Neural progenitor cell (in vitro differentiated cells): ENCODE measurements around the gene DOCK9. TPM values are rescaled to one million over a fixed set of nuclear protein-coding genes. Genes with fewer than 3 reads are reported as not detected.

Source experiments
- DNase-seq: peaks from one replicate; pipeline ENCODE4 v3.0.0-alpha.2; 2016; ENCODE audit warnings: low spot score
- H2AFZ ChIP-seq: fragments of 200-600 bp; sonication (generic); replicated peaks from 2 replicates; pipeline ENCODE4 v1.6.1; 2016; ENCODE audit warnings: antibody characterized with exemption
- H3F3A ChIP-seq: fragments of 200-600 bp; sonication (generic); 2 replicates; pipeline ENCODE4 v1.6.1; 2016; ENCODE audit warnings: antibody characterized with exemption, low read depth
- H3K27ac ChIP-seq: fragments of 200-600 bp; sonication (generic); 2 replicates; pipeline ENCODE4 v1.5.1; 2016; ENCODE audit warnings: mild to moderate bottlenecking
- H3K27me3 ChIP-seq: fragments of 200-600 bp; sonication (generic); 2 replicates; pipeline ENCODE4 v1.6.1; 2016; ENCODE audit warnings: mild to moderate bottlenecking, moderate library complexity
- H3K36me3 ChIP-seq: fragments of 200-600 bp; sonication (generic); 2 replicates; pipeline ENCODE4 v1.5.1; 2016
- H3K4me1 ChIP-seq: fragments of 200-600 bp; sonication (generic); 2 replicates; pipeline ENCODE4 v1.6.1; 2016; ENCODE audit warnings: mixed run types
- H3K4me2 ChIP-seq: fragments of 200-600 bp; sonication (generic); 2 replicates; pipeline ENCODE4 v1.6.1; 2016
- H3K4me3 ChIP-seq: fragments of 200-600 bp; sonication (generic); 2 replicates; pipeline ENCODE4 v1.5.1; 2016
- H3K79me2 ChIP-seq: fragments of 200-600 bp; sonication (generic); 2 replicates; pipeline ENCODE4 v1.6.1; 2016; ENCODE audit warnings: low read depth
- H3K9ac ChIP-seq: fragments of 200-600 bp; sonication (generic); 2 replicates; pipeline ENCODE4 v1.6.1; 2016
- H3K9me3 ChIP-seq: fragments of 200-600 bp; sonication (generic); 2 replicates; pipeline ENCODE4 v1.5.1; 2016; ENCODE audit warnings: low read depth
- H4K20me1 ChIP-seq: fragments of 200-600 bp; sonication (generic); 2 replicates; pipeline ENCODE4 v1.6.1; 2016; ENCODE audit warnings: low read depth
- H3K27ac Mint-ChIP-seq: 3 replicates; pipeline ENCODE4 v1.8.0; 2021; ENCODE audit warnings: mixed read lengths
- H3K27me3 Mint-ChIP-seq: 2 replicates; pipeline ENCODE4 v1.8.0; 2022; ENCODE audit warnings: low read depth, mild to moderate bottlenecking, inconsistent platforms, moderate library complexity, mixed read lengths; ENCODE audit not compliant: insufficient read depth
- H3K36me3 Mint-ChIP-seq: 3 replicates; pipeline ENCODE4 v1.8.0; 2021; ENCODE audit warnings: mixed read lengths
- H3K4me1 Mint-ChIP-seq: 3 replicates; pipeline ENCODE4 v1.8.0; 2021; ENCODE audit warnings: mixed read lengths
- H3K4me3 Mint-ChIP-seq: 3 replicates; pipeline ENCODE4 v1.8.0; 2021; ENCODE audit warnings: mild to moderate bottlenecking, moderate library complexity, mixed read lengths
- H3K9me3 Mint-ChIP-seq: 3 replicates; pipeline ENCODE4 v1.8.0; 2020; ENCODE audit warnings: mixed read lengths
- EZH2 ChIP-seq: fragments of 200-600 bp; sonication (generic); IDR thresholded peaks from 2 replicates; pipeline ENCODE4 v1.6.1; 2017; ENCODE audit warnings: antibody characterized with exemption, mild to moderate bottlenecking, moderate library complexity
- EZH2phosphoT487 ChIP-seq: fragments of 200-600 bp; sonication (generic); IDR thresholded peaks from 2 replicates; pipeline ENCODE4 v1.6.1; 2017; ENCODE audit warnings: antibody characterized with exemption
- total RNA-seq: library from RNA; depleted of rRNA; stranded (reverse); fragments of >200 nt; gene quantifications from 2 replicates; pipeline ENCODE4 v1.2.3, GENCODE V29; 2015; ENCODE audit warnings: low replicate concordance
- TF ChIP-seq, protein P1 (sequence below): fragments of 200-600 bp; sonication (generic); IDR thresholded peaks from 2 replicates; pipeline ENCODE4 v1.5.1; 2017; ENCODE audit warnings: antibody characterized with exemption, mild to moderate bottlenecking

DOCK9 gene
- total RNA-seq, 1 donor from 2014 or later: 16.6 TPM

DNA sequence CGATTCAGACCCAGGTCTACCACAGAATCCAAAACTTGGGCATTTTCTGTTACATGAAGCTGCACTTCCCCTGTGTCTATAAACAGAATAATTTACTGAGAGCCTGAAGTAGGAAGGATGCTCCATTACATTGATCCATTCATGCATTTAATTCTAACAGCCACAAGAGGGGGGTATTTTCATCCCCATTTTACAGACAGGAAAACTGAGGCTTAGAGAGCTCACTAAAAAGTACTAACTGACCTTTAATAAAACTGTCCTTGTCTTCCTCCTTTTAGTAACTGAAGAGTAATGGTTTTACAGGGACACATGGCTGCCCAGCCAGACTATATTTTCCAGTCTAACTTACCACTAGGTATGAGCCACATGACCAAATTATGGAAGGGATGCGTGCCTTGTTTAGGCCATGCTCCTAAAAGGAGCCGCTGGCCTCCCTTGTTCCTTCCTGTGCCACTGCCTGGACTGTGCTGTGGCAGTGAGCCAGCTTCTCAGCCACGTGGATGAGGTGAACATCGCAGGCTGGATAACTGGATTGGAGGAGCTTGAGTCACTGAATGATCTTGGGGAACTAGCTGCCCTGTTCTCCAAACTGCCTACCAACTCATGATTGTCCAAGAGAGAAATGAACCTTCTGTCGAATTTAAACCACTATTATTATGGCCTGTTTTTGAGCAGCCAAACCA is 108.3 kb downstream of the DOCK9 start:
- H3K4me2 ChIP-seq: no peak overlapping the region
- H3K36me3 Mint-ChIP-seq: peaks cover 9% of the 10 kb centered on the region
- H4K20me1 ChIP-seq: no peaks in the 10 kb centered on the region
- no peaks in the 10 kb centered on the region for H3K9me3 ChIP-seq
- no peaks in the 10 kb centered on the region for H3K36me3 ChIP-seq
- H3K4me3 Mint-ChIP-seq: no peak overlapping the region
- H3K9me3 Mint-ChIP-seq: peaks cover 13% of the 10 kb centered on the region
- no peaks in the 10 kb centered on the region for H3K4me1 ChIP-seq
- peaks cover 3% of the 10 kb centered on the region for H3K27me3 Mint-ChIP-seq
- H3K4me3 ChIP-seq: no peak overlapping the region
- TF ChIP-seq, protein P1, sequence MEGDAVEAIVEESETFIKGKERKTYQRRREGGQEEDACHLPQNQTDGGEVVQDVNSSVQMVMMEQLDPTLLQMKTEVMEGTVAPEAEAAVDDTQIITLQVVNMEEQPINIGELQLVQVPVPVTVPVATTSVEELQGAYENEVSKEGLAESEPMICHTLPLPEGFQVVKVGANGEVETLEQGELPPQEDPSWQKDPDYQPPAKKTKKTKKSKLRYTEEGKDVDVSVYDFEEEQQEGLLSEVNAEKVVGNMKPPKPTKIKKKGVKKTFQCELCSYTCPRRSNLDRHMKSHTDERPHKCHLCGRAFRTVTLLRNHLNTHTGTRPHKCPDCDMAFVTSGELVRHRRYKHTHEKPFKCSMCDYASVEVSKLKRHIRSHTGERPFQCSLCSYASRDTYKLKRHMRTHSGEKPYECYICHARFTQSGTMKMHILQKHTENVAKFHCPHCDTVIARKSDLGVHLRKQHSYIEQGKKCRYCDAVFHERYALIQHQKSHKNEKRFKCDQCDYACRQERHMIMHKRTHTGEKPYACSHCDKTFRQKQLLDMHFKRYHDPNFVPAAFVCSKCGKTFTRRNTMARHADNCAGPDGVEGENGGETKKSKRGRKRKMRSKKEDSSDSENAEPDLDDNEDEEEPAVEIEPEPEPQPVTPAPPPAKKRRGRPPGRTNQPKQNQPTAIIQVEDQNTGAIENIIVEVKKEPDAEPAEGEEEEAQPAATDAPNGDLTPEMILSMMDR: peak; percentile 36
- TF ChIP-seq EZH2phosphoT487 (no peak), EZH2 (no peak)
- H3K79me2 ChIP-seq: no peaks in the 10 kb centered on the region
- H3K27ac ChIP-seq: no peak overlapping the region
- no peak overlapping the region for H2AFZ ChIP-seq
- no peak overlapping the region for H3K9ac ChIP-seq
- no peak overlapping the region for H3K27ac Mint-ChIP-seq
- H3K27me3 ChIP-seq: no peaks in the 10 kb centered on the region
- no peaks in the 10 kb centered on the region for H3F3A ChIP-seq
- H3K4me1 Mint-ChIP-seq: no peaks in the 10 kb centered on the region
- DNase-seq: no peak

DNA sequence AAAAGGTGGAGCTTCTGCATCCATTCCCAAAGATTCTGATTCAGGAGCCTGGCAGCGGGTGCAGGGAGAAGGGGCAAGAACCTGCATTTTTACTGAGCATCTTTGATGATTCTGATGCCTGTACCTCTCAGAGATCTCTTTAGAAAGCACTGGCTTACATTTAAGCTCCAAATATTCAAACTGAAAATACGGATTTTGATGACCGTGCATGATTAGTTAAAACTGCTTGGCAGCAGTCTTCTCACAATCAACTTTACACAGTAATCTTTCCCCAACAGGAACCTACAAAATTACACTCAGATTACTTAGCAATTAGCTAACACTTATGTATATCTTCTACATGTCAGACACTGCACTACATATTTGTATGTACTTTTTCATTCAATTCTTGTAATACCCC is 108.9 kb downstream of the DOCK9 start:
- peaks cover 4% of the 10 kb centered on the region for H3K27me3 Mint-ChIP-seq

DNA sequence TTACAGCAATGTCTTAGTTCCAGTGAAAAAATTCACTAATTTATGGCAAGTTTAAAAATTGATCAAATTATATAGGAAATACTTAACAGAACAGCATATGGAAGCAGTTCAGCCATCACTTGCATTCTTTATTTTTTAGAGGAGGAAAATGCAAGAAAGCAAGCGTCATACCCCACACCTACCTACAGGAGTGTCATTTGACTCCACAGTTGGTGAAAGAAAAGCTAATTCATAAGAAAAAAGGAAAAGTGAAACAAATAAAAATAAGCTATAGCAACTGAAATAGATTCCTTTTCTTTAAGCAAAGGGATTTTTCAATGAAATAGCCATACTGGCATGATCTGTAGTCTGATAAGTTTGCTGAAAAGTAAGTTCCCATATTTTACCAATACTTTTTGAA is 111.0 kb downstream of the DOCK9 start:
- H3K36me3 ChIP-seq: no peaks in the 10 kb centered on the region
- peaks cover 8% of the 10 kb centered on the region for H3K36me3 Mint-ChIP-seq

More for the DNA sequence above, 108.9 kb downstream of the DOCK9 start:
- TF ChIP-seq EZH2phosphoT487 (no peak), EZH2 (no peak)
- TF ChIP-seq, protein P1: no peak
- peaks cover 9% of the 10 kb centered on the region for H3K36me3 Mint-ChIP-seq
- Histone ChIP-seq H3K36me3 (no peaks in the 10 kb centered on the region), H3K4me2 (no peak overlapping the region), H3K4me1 (no peaks in the 10 kb centered on the region), H2AFZ (no peak overlapping the region), H3K79me2 (no peaks in the 10 kb centered on the region), H4K20me1 (no peaks in the 10 kb centered on the region), H3K4me3 (no peak overlapping the region), H3K27me3 (no peaks in the 10 kb centered on the region), H3K9me3 (no peaks in the 10 kb centered on the region), H3F3A (no peaks in the 10 kb centered on the region), H3K9ac (no peak overlapping the region), H3K27ac (no peak overlapping the region)
- peaks cover 11% of the 10 kb centered on the region for H3K9me3 Mint-ChIP-seq
- DNase-seq: no peak
- H3K27ac Mint-ChIP-seq: no peak overlapping the region
- H3K4me3 Mint-ChIP-seq: no peak overlapping the region
- H3K4me1 Mint-ChIP-seq: no peaks in the 10 kb centered on the region

More for the DNA sequence above, 111.0 kb downstream of the DOCK9 start:
- no peaks in the 10 kb centered on the region for H3K27me3 ChIP-seq
- H3K27me3 Mint-ChIP-seq: peaks cover 3% of the 10 kb centered on the region
- peaks cover 3% of the 10 kb centered on the region for H3K9me3 Mint-ChIP-seq
- H3K79me2 ChIP-seq: no peaks in the 10 kb centered on the region
- no peak overlapping the region for H3K27ac Mint-ChIP-seq
- H3K9me3 ChIP-seq: no peaks in the 10 kb centered on the region
- H3K27ac ChIP-seq: no peak overlapping the region
- no peak for DNase-seq
- H3F3A ChIP-seq: no peaks in the 10 kb centered on the region
- no peaks in the 10 kb centered on the region for H3K4me1 ChIP-seq
- H3K4me3 ChIP-seq: no peak overlapping the region
- H3K9ac ChIP-seq: no peak overlapping the region
- no peaks in the 10 kb centered on the region for H4K20me1 ChIP-seq
- H2AFZ ChIP-seq: no peak overlapping the region
- no peak overlapping the region for H3K4me3 Mint-ChIP-seq
- no peaks in the 10 kb centered on the region for H3K4me1 Mint-ChIP-seq
- TF ChIP-seq, protein P1: peak; percentile 25
- no peak for TF ChIP-seq EZH2
- no peak for TF ChIP-seq EZH2phosphoT487
- H3K4me2 ChIP-seq: no peak overlapping the region
